Lung (tissue), 16 donors: Measurements from ENCODE around the gene CPM. TPM values are rescaled to one million over a fixed set of nuclear protein-coding genes. Genes with fewer than 3 reads are reported as not detected.

ENCODE experiments used
- ATAC-seq: fragments of 200-7000 bp; cut with Tn5 transposase; one replicate; pipeline ENCODE4 v1.9.1; 2020; ENCODE audit warnings: moderate number of reproducible peaks; ENCODE audit not compliant: insufficient read depth, low FRiP score
- DNase-seq, 3 donors: peaks; one replicate each; pipeline ENCODE4 v3.0.0-alpha.2; 2013 to 2017
- H3K27ac ChIP-seq, 2 donors: one replicate each; pipeline ENCODE4 v1.5.1; 2013; ENCODE audit warnings: mild to moderate bottlenecking in 2 of 2, moderate library complexity in 2 of 2, control low read depth in 1 of 2, inconsistent platforms in 1 of 2, low read depth in 1 of 2, low read length in 1 of 2
- H3K27me3 ChIP-seq, 3 donors: one replicate each; pipeline ENCODE4 v1.5.1; 2013; ENCODE audit warnings: low read length in 2 of 3; ENCODE audit not compliant: control insufficient read depth in 3 of 3, insufficient read depth in 3 of 3
- H3K36me3 ChIP-seq, 4 donors: one replicate each; pipeline ENCODE4 v1.5.1; 2013; ENCODE audit warnings: low read length in 4 of 4, mild to moderate bottlenecking in 1 of 4, moderate library complexity in 1 of 4; ENCODE audit not compliant: control insufficient read depth in 4 of 4, insufficient read depth in 4 of 4
- H3K4me1 ChIP-seq, 5 donors: one replicate each; pipeline ENCODE4 v1.5.1; 2013; ENCODE audit warnings: low read length in 5 of 5, mild to moderate bottlenecking in 2 of 5, moderate library complexity in 1 of 5; ENCODE audit not compliant: control insufficient read depth in 5 of 5, insufficient read depth in 5 of 5
- H3K4me3 ChIP-seq: one replicate; pipeline ENCODE4 v1.5.1; 2013; ENCODE audit warnings: mild to moderate bottlenecking, control low read depth, moderate library complexity
- H3K9ac ChIP-seq, 2 donors: one replicate each; pipeline ENCODE4 v1.5.1; 2013; ENCODE audit warnings: low read length in 2 of 2, control low read depth in 1 of 2; ENCODE audit not compliant: insufficient read depth in 1 of 2
- H3K9me3 ChIP-seq, 4 donors: one replicate each; pipeline ENCODE4 v1.5.1; 2013; ENCODE audit warnings: low read length in 3 of 4, mild to moderate bottlenecking in 1 of 4, moderate library complexity in 1 of 4; ENCODE audit not compliant: control insufficient read depth in 4 of 4, insufficient read depth in 3 of 4
- CTCF ChIP-seq: IDR thresholded peaks from 2 replicates; pipeline ENCODE4 v1.5.1; 2012; ENCODE audit warnings: mild to moderate bottlenecking; ENCODE audit errors: control extremely low read depth, extremely low read depth
- WGBS, 2 donors: extraction: QIAGEN DNeasy Blood & Tissue Kit; methylation state at CpG; one replicate each; pipeline ENCODE4 v1.1.7; 2013; 5-methylcytosine and 5-hydroxymethylcytosine counted together
- long read RNA-seq, 5 donors: transcript quantifications; one replicate each; lab custom pipeline, GENCODE V29; 2026
- polyA plus RNA-seq, 2 donors: library from polyadenylated mRNA; stranded (reverse); fragments of 200-250 nt; gene quantifications; one replicate each; pipeline ENCODE4 v1.2.1, GENCODE V29; 2013
- total RNA-seq, 2 donors: library from RNA; depleted of rRNA in 1 of 2; stranded (reverse); fragments of >200 nt in 1 of 2; gene quantifications; one replicate each; pipeline ENCODE4 v1.2.1, GENCODE V29; 2014 to 2021
- donor health status: control.
- donor health status: control.
- donor health status: Bipolar disorder and iron deficiency.
- donor health status: healthy.
- donor health status: DM: yes; HTN: yes; CAD: no.

CPM gene
- total RNA-seq (100 to 1,000 TPM; 201 to 241 TPM), polyA plus RNA-seq (10 to 100 TPM; 66.6 to 70.7 TPM)
- long read RNA-seq, donor 1, full-length matches to known transcripts: 65 of 79 reads
- long read RNA-seq, donor 1, partial matches to known transcripts: 0 of 79 reads
- long read RNA-seq, donor 1, other reads (novel, unspliced or antisense): 14 of 79 reads
- long read RNA-seq, donor 2, full-length matches to known transcripts: 19 of 25 reads
- long read RNA-seq, donor 2, partial matches to known transcripts: 6 of 25 reads
- long read RNA-seq, donor 2, other reads (novel, unspliced or antisense): 0 of 25 reads
- long read RNA-seq, donor 3, full-length matches to known transcripts: 48 of 55 reads
- long read RNA-seq, donor 3, partial matches to known transcripts: 7 of 55 reads
- long read RNA-seq, donor 3, other reads (novel, unspliced or antisense): 0 of 55 reads
- long read RNA-seq, donor 4, full-length matches to known transcripts: 18 of 38 reads
- long read RNA-seq, donor 4, partial matches to known transcripts: 20 of 38 reads
- long read RNA-seq, donor 4, other reads (novel, unspliced or antisense): 0 of 38 reads
- long read RNA-seq, donor 5, full-length matches to known transcripts: 88 of 126 reads
- long read RNA-seq, donor 5, partial matches to known transcripts: 27 of 126 reads
- long read RNA-seq, donor 5, other reads (novel, unspliced or antisense): 11 of 126 reads

GRCh38 chr12:68932961-68933893, at the start of gene CPM:
CPM (minus strand) TSS chr12:68933171; CDS start chr12:68932837, 334 bp downstream.
- Histone ChIP-seq H3K9me3 (no peaks in the 10 kb centered on the region), H3K4me3 (peak within 1 kb of the TSS; percentile 80), H3K9ac (peak within 1 kb of the TSS; percentile 42 to 46), H3K36me3 (no peaks in the 10 kb centered on the region), H3K27ac (peak within 1 kb of the TSS; percentile 64 to 83), H3K4me1 (peaks cover 0 to 14% (median 0%) of the 10 kb centered on the region in 5 donors), H3K27me3 (peaks cover 0 to 13% (median 12%) of the 10 kb centered on the region in 3 donors)
- DNase-seq (peak; percentile 54 to 79 (median 70)), ATAC-seq (peak; percentile 99)
- no peak for TF ChIP-seq CTCF
- 4% methylated on average over 86 to 96 of the region's 96 CpGs for WGBS, 2 donors

DNA sequence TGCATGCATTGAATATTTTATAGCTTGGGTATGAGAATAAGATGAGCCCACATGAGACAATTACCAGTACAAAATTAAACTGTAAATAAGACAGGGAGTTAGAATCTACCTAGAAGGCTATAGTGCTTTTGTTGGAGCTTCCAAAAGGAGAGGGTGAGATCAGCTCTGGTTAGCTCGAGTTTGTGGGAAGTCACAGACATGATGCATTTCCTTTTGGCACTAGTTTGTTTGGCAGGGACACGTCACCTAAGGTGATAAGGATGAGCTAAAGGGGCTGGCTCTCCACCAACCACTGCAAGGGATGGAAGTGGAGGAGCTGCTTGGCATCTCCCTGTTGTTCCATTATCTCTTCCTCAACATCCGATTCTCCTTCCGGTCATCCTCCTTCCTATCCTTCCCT, 48.5 kb upstream of the CPM start:
- H3K4me1 ChIP-seq: peaks cover 0 to 7% (median 0%) of the 10 kb centered on the region in 5 donors
- no peak overlapping the region for H3K27ac ChIP-seq
- no peak for ATAC-seq
- no peaks in the 10 kb centered on the region for H3K36me3 ChIP-seq
- 54 to 65% methylated on average over 4 of the region's 4 CpGs for WGBS, 2 donors
- no peak overlapping the region for H3K9ac ChIP-seq
- no peak overlapping the region for H3K4me3 ChIP-seq
- no peak for DNase-seq
- peaks cover 0 to 8% (median 0%) of the 10 kb centered on the region in 4 donors for H3K9me3 ChIP-seq
- TF ChIP-seq CTCF: no peak
- no peaks in the 10 kb centered on the region for H3K27me3 ChIP-seq

DNA sequence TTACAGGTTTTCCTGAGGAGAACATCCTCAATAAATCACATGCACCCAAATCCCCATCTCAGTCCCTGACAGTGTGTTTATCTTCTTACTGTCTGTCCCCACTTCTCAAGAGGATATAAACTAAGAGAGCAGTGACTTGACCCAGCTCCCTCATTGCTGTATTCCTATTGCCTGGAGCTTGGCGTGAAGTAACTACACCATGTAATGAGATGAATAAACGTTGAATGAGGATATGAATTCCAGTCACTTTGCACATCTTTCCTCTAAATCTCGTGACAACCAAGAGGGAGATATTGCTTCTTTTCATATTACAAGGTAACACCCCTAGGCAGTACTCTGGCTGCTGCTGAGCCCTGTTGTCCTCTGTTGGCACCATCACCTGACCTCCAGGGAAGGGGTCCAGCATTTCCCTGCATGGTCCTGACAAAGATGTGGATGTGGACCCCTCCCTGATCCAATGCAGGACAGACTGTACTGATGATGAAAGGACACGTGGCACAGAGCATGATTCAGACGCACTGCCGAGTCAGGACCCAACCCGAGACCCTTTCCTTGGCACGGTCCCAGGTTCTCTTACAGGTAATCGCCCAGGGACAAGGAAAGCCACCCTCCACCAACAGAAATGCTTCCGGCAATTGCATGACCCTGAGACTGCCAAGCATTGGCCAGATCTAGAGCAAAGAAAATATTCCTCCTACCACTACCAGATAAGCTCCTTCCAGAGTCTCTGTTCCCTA, 47.7 kb upstream of the CPM start:
- H3K27ac ChIP-seq: no peak overlapping the region
- ATAC-seq (no peak), DNase-seq (no peak)
- H3K4me3 ChIP-seq: no peak overlapping the region
- WGBS, 2 donors: 94 to 98% methylated on average over 10 of the region's 10 CpGs
- no peaks in the 10 kb centered on the region for H3K27me3 ChIP-seq
- peaks cover 0 to 7% (median 0%) of the 10 kb centered on the region in 5 donors for H3K4me1 ChIP-seq
- no peak overlapping the region for H3K9ac ChIP-seq
- H3K36me3 ChIP-seq: no peaks in the 10 kb centered on the region
- TF ChIP-seq CTCF: no peak
- peaks cover 0 to 8% (median 0%) of the 10 kb centered on the region in 4 donors for H3K9me3 ChIP-seq
